Mucosa of descending colon (tissue), 3 donors: ENCODE data around the gene UPK1B. TPM values are rescaled to one million over a fixed set of nuclear protein-coding genes. Genes with fewer than 3 reads are reported as not detected.
"Not testable (repeated sequence)": the region's sequence is repeated elsewhere in the genome, so short reads cannot be mapped to it uniquely, and the experiment has no call there.

Source experiments
- ATAC-seq: fragments of 200-7000 bp; cut with Tn5 transposase; one replicate; pipeline ENCODE4 v1.9.1; 2020; ENCODE audit warnings: mild to moderate bottlenecking, moderate library complexity
- DNase-seq, 3 donors: peaks; one replicate each; pipeline ENCODE4 v3.0.0-alpha.2; 2020
- H3K36me3 ChIP-seq: fragments of 200-600 bp; one replicate; pipeline ENCODE4 v1.8.0; 2021; ENCODE audit warnings: low read depth, mild to moderate bottlenecking
- H3K4me1 ChIP-seq: fragments of 200-600 bp; one replicate; pipeline ENCODE4 v1.8.0; 2021; ENCODE audit warnings: low read depth, mild to moderate bottlenecking
- H3K4me3 ChIP-seq: fragments of 200-600 bp; one replicate; pipeline ENCODE4 v1.8.0; 2021; ENCODE audit warnings: mild to moderate bottlenecking
- H3K9me3 ChIP-seq: fragments of 200-600 bp; one replicate; pipeline ENCODE4 v1.8.0; 2021; ENCODE audit warnings: mild to moderate bottlenecking
- intact Hi-C, 2 donors: fragments of 100-400 bp; cut with DNase I in 1 of 2; cut with micrococcal nuclease in 1 of 2; formaldehyde crosslinking; loops; one replicate each; pipeline versions ENCODE4 v1.11.0 to v1.11.1; 2022; cut with DNase I, micrococcal nuclease
- total RNA-seq, 3 donors: library from RNA; stranded (reverse); fragmentation: NEBNext Ultra II Directional in 2 of 3; extraction: Animal tissue kit (Norgen Biotek cat#: 25700) in 2 of 3; gene quantifications; one replicate each; pipeline versions ENCODE4 v1.2.1 to v1.2.4, GENCODE V29; 2021 to 2023
- TF ChIP-seq, protein P1 (sequence below): fragments of 200-600 bp; IDR thresholded peaks from one replicate; pipeline ENCODE4 v1.8.0; 2022; ENCODE audit warnings: antibody characterized with exemption, mild to moderate bottlenecking
- donor health status: DM: no; HTN: no; CAD: no; lungs with moderate emphysema.
- donor health status: DM: no; HTN: no; CAD: no.
- donor health status: DM: no; HTN: yes; CAD: no.

Gene UPK1B
- total RNA-seq, 3 donors from 2014 or later: not detected

GRCh38 chr3:119240101-119240590 lies 66.7 kb downstream of the UPK1B start:
- Histone ChIP-seq H3K36me3 (no peaks in the 10 kb centered on the region), H3K4me1 (peaks cover 26% of the 10 kb centered on the region), H3K4me3 (peak overlapping the region; percentile 73), H3K9me3 (no peaks in the 10 kb centered on the region)
- DNase-seq (peak; percentile 67 to 78 (median 74)), ATAC-seq (peak; percentile 63)
- intact Hi-C loops: no loop called here
- TF ChIP-seq, protein P1, sequence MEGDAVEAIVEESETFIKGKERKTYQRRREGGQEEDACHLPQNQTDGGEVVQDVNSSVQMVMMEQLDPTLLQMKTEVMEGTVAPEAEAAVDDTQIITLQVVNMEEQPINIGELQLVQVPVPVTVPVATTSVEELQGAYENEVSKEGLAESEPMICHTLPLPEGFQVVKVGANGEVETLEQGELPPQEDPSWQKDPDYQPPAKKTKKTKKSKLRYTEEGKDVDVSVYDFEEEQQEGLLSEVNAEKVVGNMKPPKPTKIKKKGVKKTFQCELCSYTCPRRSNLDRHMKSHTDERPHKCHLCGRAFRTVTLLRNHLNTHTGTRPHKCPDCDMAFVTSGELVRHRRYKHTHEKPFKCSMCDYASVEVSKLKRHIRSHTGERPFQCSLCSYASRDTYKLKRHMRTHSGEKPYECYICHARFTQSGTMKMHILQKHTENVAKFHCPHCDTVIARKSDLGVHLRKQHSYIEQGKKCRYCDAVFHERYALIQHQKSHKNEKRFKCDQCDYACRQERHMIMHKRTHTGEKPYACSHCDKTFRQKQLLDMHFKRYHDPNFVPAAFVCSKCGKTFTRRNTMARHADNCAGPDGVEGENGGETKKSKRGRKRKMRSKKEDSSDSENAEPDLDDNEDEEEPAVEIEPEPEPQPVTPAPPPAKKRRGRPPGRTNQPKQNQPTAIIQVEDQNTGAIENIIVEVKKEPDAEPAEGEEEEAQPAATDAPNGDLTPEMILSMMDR: no peak

GRCh38 chr3:119240591-119241434 lies 67.4 kb downstream of the UPK1B start, which contains the start of gene B4GALT4:
B4GALT4 (minus strand) TSS chr3:119240878; CDS start chr3:119230099, 10,779 bp downstream.
- no peaks in the 10 kb centered on the region for H3K9me3 ChIP-seq
- TF ChIP-seq, protein P1: no peak
- intact Hi-C loops: loop anchor here in 1 of 2 donors (1.0 kb wide), 1 partner anchor 96 kb away; no protein-coding TSS in a partner anchor

DNA sequence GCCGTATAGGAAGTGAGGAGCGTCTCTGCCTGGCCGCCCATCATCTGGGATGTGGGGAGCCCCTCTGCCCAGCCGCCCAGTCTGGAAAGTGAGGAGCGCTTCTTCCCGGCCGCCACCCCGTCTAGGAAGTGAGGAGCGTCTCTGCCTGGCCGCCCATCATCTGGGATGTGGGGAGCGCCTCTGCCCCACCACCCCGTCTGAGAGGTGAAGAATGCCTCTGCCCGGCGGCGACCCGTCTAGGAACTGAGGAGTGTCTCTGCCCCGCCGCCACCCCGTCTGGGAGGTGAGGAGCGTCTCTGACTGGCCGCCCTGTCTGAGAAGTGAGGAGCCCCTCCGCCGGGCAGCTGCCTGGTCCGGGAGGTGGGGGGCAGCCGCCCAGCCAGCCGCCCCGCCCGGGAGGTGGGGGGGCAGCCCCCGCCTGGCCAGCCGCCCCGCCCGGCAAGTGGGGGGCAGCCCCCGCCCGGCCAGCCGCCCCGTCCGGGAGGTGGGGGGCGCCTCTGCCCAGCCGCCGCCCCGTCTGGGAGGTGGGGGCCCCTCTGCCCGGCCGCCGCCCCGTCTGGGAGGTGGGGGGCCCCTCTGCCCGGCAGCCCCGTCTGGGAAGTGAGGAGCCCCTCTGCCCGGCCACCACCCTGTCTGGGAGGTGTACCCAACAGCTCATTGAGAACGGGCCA lies 69.1 kb downstream of the UPK1B start:
- H3K4me3 ChIP-seq, H3K36me3 ChIP-seq, intact Hi-C loops, H3K9me3 ChIP-seq, DNase-seq, ATAC-seq: not testable (repeated sequence)
- H3K4me1 ChIP-seq: peaks cover 19% of the 10 kb centered on the region

More at GRCh38 chr3:119240591-119241434, 67.4 kb downstream of the UPK1B start, which contains the start of gene B4GALT4:
- no peaks in the 10 kb centered on the region for H3K36me3 ChIP-seq
- peak within 1 kb of the TSS; percentile 73 for H3K4me3 ChIP-seq
- peak; percentile 96 for ATAC-seq
- peaks cover 26% of the 10 kb centered on the region for H3K4me1 ChIP-seq
- peak; percentile 92 to 94 (median 93) for DNase-seq

- H3K4me3 ChIP-seq, H3K9me3 ChIP-seq, intact Hi-C loops, H3K36me3 ChIP-seq, DNase-seq, ATAC-seq: not testable (repeated sequence)
- H3K4me1 ChIP-seq: peaks cover 19% of the 10 kb centered on the region
Measured at GRCh38 chr3:119243058-119243529, 69.7 kb downstream of the UPK1B start.

DNA sequence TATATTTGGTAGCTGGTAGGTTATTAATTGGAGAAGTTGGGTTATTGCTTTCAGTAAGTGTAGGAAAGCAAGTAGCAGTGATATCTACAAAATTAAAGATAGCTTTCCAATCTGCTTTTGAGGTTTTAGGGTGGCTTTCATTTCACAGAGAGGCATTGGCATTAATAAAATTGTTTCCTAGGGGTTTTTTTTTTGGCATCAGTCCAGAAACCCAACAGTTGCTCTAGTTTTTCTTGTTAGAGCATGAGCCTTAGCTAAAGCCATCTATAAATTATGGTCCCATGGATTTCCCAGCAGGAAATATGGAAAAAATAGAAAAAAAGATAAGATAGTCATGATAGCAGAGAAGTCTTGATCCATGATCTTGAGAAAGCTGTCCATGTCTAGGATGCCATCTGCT lies 70.3 kb downstream of the UPK1B start:
- intact Hi-C loops: no loop called here
- Histone ChIP-seq H3K4me1 (peaks cover 15% of the 10 kb centered on the region), H3K9me3 (peaks cover 11% of the 10 kb centered on the region), H3K4me3 (no peak overlapping the region), H3K36me3 (no peaks in the 10 kb centered on the region)
- TF ChIP-seq, protein P1: no peak
- DNase-seq (no peak), ATAC-seq (no peak)

GRCh38 chr3:119245778-119246177 lies 72.4 kb downstream of the UPK1B start:
- H3K4me1 ChIP-seq: peaks cover 5% of the 10 kb centered on the region
- H3K4me3 ChIP-seq: no peak overlapping the region
- no peaks in the 10 kb centered on the region for H3K36me3 ChIP-seq
- H3K9me3 ChIP-seq: peaks cover 12% of the 10 kb centered on the region
- TF ChIP-seq, protein P1: no peak
- peak in 1 of 3 donors; percentile 23 for DNase-seq
- intact Hi-C loops: no loop called here
- ATAC-seq: peak; percentile 11

Other genes starting within 250 kb of the UPK1B start
- 1 to 10 TPM in 1 of 3 donors, under 1 TPM in 1, not detected in 1; 0.63 to 5.9 TPM for gene IGSF11, start 138.8 kb upstream of the UPK1B start, total RNA-seq
- gene TEX55, start 27.4 kb upstream of the UPK1B start, total RNA-seq: not detected
- 10 to 100 TPM; 35.0 to 73.9 (median 58.9) TPM for gene B4GALT4, start 67.3 kb downstream of the UPK1B start, total RNA-seq
- 10 to 100 TPM in 2 of 3 donors, 1 to 10 TPM in 1; 7.7 to 25.8 (median 11.8) TPM for gene ARHGAP31, start 120.8 kb downstream of the UPK1B start, total RNA-seq